Ishikawa (cell line): Measurements from ENCODE around the gene VWA1.

ENCODE experiments used
- CEBPB ChIP-seq: IDR thresholded peaks from 2 replicates; pipeline ENCODE4 v1.6.1; 2012
- CREB1 ChIP-seq: IDR thresholded peaks from 2 replicates; pipeline ENCODE4 v1.6.1; 2012; ENCODE audit warnings: low read depth
- EGR1 ChIP-seq: IDR thresholded peaks from 2 replicates; pipeline ENCODE4 v1.6.1; 2012
- FOXM1 ChIP-seq: IDR thresholded peaks from 2 replicates; pipeline ENCODE4 v1.6.1; 2012; ENCODE audit warnings: low read depth, borderline replicate concordance
- RAD21 ChIP-seq: IDR thresholded peaks from 2 replicates; pipeline ENCODE4 v1.6.1; 2012; ENCODE audit warnings: low read depth
- TAF1 ChIP-seq: IDR thresholded peaks from 2 replicates; pipeline ENCODE4 v1.6.1; 2012; ENCODE audit warnings: low read depth, mild to moderate bottlenecking
- TCF12 ChIP-seq: IDR thresholded peaks from 2 replicates; pipeline ENCODE4 v1.6.1; 2012; ENCODE audit warnings: low read depth
- YY1 ChIP-seq: IDR thresholded peaks from 2 replicates; pipeline ENCODE4 v1.6.1; 2012; ENCODE audit warnings: low read depth
- TF ChIP-seq, protein P1 (sequence below): IDR thresholded peaks from 2 replicates; pipeline ENCODE4 v1.6.1; 2012; ENCODE audit warnings: low read depth, mild to moderate bottlenecking

DNA sequence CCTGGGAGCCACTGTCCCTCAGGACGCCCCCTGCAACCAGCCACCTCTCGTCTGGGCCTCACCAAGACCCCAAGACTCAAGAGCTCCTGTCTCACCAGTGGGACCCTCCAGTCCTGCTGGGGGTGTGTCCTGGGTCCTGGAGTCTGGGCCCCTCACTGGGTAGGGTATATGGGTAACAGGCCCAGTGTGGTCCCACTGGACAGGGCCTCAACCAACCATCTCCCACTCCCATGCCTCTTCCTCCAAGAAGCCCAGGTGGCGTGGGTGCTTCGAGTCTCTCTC is 725 bp upstream of the VWA1 start:
- no peak for TF ChIP-seq YY1
- no peak for TF ChIP-seq CEBPB
- TF ChIP-seq, protein P1, sequence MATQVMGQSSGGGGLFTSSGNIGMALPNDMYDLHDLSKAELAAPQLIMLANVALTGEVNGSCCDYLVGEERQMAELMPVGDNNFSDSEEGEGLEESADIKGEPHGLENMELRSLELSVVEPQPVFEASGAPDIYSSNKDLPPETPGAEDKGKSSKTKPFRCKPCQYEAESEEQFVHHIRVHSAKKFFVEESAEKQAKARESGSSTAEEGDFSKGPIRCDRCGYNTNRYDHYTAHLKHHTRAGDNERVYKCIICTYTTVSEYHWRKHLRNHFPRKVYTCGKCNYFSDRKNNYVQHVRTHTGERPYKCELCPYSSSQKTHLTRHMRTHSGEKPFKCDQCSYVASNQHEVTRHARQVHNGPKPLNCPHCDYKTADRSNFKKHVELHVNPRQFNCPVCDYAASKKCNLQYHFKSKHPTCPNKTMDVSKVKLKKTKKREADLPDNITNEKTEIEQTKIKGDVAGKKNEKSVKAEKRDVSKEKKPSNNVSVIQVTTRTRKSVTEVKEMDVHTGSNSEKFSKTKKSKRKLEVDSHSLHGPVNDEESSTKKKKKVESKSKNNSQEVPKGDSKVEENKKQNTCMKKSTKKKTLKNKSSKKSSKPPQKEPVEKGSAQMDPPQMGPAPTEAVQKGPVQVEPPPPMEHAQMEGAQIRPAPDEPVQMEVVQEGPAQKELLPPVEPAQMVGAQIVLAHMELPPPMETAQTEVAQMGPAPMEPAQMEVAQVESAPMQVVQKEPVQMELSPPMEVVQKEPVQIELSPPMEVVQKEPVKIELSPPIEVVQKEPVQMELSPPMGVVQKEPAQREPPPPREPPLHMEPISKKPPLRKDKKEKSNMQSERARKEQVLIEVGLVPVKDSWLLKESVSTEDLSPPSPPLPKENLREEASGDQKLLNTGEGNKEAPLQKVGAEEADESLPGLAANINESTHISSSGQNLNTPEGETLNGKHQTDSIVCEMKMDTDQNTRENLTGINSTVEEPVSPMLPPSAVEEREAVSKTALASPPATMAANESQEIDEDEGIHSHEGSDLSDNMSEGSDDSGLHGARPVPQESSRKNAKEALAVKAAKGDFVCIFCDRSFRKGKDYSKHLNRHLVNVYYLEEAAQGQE = no peak
- TF ChIP-seq EGR1 = no peak
- no peak for TF ChIP-seq TAF1
- no peak for TF ChIP-seq TCF12
- no peak for TF ChIP-seq FOXM1
- TF ChIP-seq RAD21 = no peak
- TF ChIP-seq CREB1 = no peak
